Measurements from ENCODE around the gene NUBP2. TPM values are rescaled to one million over a fixed set of nuclear protein-coding genes. Genes with fewer than 3 reads are reported as not detected.

The NUBP2 gene
- total RNA-seq, 1 experiment from 2014 or later = 95.1 TPM

DNA sequence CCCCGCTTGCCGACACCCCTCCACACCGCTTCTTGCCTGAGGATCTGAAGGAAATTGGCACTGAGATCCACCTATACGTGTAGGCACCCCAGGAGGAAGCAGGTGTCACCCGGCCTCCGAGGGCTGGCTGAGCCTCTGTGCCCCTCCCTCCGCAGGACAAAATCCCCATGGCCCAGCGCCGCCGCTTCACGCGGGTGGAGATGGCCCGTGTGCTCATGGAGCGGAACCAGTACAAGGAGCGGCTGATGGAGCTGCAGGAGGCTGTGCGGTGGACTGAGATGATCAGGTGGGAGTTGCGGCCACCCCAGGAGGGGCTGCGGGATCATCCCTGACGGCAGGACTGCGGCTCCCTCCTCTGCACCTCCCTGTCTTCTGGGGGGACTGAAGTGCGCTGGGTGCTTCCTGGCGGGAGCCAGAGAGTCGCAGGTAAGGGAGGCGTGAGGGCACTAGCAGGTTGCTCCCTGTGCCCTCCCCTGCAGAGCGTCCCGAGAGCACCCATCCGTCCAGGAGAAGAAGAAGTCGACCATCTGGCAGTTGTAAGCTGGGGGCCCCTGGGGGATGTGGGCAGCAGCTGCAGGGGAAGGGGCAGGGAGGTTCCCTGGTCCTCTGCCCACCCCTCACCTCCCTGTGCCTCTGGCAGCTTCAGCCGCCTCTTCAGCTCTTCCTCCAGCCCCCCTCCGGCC lies 20.4 kb upstream of the NUBP2 start:
- Histone ChIP-seq H3K4me3 (ENCODE audit: low read length) (no peak overlapping the region), H4K20me1 (ENCODE audit: low read length) (no peaks in the 10 kb centered on the region), H3K36me3 (ENCODE audit: low read depth, low read length) (no peaks in the 10 kb centered on the region), H3F3A (ENCODE audit: low read length, unreplicated experiment) (no peaks in the 10 kb centered on the region), H3K9me2 (replicated peaks; ENCODE audit: low read length) (no peaks in the 10 kb centered on the region), H3K4me1 (ENCODE audit: insufficient read depth, low read length) (no peaks in the 10 kb centered on the region), H3K79me2 (ENCODE audit: low read length) (no peaks in the 10 kb centered on the region), H3K27me3 (ENCODE audit: low read length) (no peaks in the 10 kb centered on the region), H3K9me3 (ENCODE audit: low read length) (no peaks in the 10 kb centered on the region), H3K4me2 (ENCODE audit: low read length) (no peak overlapping the region), H3K9ac (ENCODE audit: low read length) (no peak overlapping the region), H2AFZ (ENCODE audit: low read length) (no peak overlapping the region), H3K27ac (ENCODE audit: low read length) (no peak overlapping the region)
- ATAC-seq = no peak
- intact Hi-C loops (cut with micrococcal nuclease) = no loop called here
- BruUV-seq (replicated peaks) = no TSS peak
- CTCF ChIA-PET = no interaction called here
- TF ChIP-seq EZH2 (IDR thresholded peaks at IDR 0.05; ENCODE audit: low read length, unreplicated experiment) (no peak), EZH2phosphoT487 (IDR thresholded peaks at IDR 0.05; ENCODE audit: borderline replicate concordance, low read length) (no peak)
- TF ChIP-seq, protein P1, sequence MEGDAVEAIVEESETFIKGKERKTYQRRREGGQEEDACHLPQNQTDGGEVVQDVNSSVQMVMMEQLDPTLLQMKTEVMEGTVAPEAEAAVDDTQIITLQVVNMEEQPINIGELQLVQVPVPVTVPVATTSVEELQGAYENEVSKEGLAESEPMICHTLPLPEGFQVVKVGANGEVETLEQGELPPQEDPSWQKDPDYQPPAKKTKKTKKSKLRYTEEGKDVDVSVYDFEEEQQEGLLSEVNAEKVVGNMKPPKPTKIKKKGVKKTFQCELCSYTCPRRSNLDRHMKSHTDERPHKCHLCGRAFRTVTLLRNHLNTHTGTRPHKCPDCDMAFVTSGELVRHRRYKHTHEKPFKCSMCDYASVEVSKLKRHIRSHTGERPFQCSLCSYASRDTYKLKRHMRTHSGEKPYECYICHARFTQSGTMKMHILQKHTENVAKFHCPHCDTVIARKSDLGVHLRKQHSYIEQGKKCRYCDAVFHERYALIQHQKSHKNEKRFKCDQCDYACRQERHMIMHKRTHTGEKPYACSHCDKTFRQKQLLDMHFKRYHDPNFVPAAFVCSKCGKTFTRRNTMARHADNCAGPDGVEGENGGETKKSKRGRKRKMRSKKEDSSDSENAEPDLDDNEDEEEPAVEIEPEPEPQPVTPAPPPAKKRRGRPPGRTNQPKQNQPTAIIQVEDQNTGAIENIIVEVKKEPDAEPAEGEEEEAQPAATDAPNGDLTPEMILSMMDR (conservative IDR thresholded peaks at IDR 0.05; ENCODE audit: low read depth, low read length) = no peak
- POLR2A ChIA-PET (ENCODE audit: unreplicated experiment) = no interaction called here
- no peak for DNase-seq

DNA sequence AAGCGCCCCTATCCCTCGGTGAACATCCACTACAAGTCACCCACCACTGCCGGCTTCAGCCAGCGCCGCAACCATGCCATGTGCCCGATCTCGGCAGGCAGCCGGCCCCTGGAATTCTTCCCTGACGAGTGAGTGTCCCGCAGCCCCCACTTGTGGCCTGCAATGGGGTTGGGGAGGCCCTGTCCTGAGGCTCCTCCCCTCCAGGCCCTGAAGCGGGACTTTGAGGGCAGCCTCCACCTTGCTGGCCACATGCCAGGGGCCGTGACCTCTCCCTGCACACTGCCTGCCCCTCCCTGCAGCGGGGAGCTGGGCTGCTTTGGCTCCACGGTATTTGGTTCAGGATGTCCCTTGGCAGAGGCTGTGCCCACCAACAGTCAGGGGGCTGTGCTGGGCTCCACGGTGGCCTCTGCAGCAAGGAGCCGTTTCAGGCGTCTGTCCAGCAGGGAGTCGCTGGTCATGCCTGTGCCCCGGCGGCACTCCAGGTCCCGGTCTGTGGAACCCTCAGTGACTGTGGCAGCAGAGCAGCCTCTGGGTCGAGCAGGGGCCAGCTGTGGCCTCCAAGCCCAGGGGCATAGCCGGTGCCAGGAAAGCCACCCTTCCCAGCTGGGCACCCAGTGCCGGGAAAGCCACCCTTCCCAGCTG lies 19.8 kb upstream of the NUBP2 start:
- H3K27ac ChIP-seq (ENCODE audit: low read length) = no peak overlapping the region
- no peaks in the 10 kb centered on the region for H3K9me2 ChIP-seq (replicated peaks; ENCODE audit: low read length)
- H3K9ac ChIP-seq (ENCODE audit: low read length) = no peak overlapping the region
- H3K36me3 ChIP-seq (ENCODE audit: low read depth, low read length) = no peaks in the 10 kb centered on the region
- no peak for DNase-seq
- H3K9me3 ChIP-seq (ENCODE audit: low read length) = no peaks in the 10 kb centered on the region
- H3K4me1 ChIP-seq (ENCODE audit: insufficient read depth, low read length) = no peaks in the 10 kb centered on the region
- no peaks in the 10 kb centered on the region for H4K20me1 ChIP-seq (ENCODE audit: low read length)
- H3F3A ChIP-seq (ENCODE audit: low read length, unreplicated experiment) = no peaks in the 10 kb centered on the region
- ChIA-PET CTCF (no interaction called here), POLR2A (ENCODE audit: unreplicated experiment) (no interaction called here)
- no TSS peak for BruUV-seq (replicated peaks)
- TF ChIP-seq EZH2phosphoT487 (IDR thresholded peaks at IDR 0.05; ENCODE audit: borderline replicate concordance, low read length) (no peak), EZH2 (IDR thresholded peaks at IDR 0.05; ENCODE audit: low read length, unreplicated experiment) (no peak)
- TF ChIP-seq, protein P1 (conservative IDR thresholded peaks at IDR 0.05; ENCODE audit: low read depth, low read length) = no peak
- H3K79me2 ChIP-seq (ENCODE audit: low read length) = no peaks in the 10 kb centered on the region
- no peak overlapping the region for H3K4me2 ChIP-seq (ENCODE audit: low read length)
- H2AFZ ChIP-seq (ENCODE audit: low read length) = no peak overlapping the region
- no peaks in the 10 kb centered on the region for H3K27me3 ChIP-seq (ENCODE audit: low read length)
- intact Hi-C loops (cut with micrococcal nuclease) = no loop called here
- no peak overlapping the region for H3K4me3 ChIP-seq (ENCODE audit: low read length)
- ATAC-seq = no peak

Measured in PC-3 (cell line).